IMR-90 (cell line): ENCODE data around the gene CLDN8. TPM values are rescaled to one million over a fixed set of nuclear protein-coding genes. Genes with fewer than 3 reads are reported as not detected.

Experiments
- ATAC-seq: fragments of 200-7000 bp; cut with Tn5 transposase; 2 replicates; pipeline ENCODE4 v1.9.1; 2020; ENCODE audit warnings: low read depth, mild to moderate bottlenecking, moderate library complexity
- BruUV-seq: library from RNA; stranded (reverse); fragments of 400-500 nt; replicated peaks from 2 replicates; lab custom pipeline; 2021; lab: Mats Ljungman, UMichigan
- CTCF ChIA-PET: fragments of 300-600 bp; formaldehyde crosslinking; extraction: SDS; loops from one replicate; lab custom pipeline; 2021; ENCODE audit warnings: antibody characterized with exemption; lab: Yijun Ruan, JAX
- POLR2A ChIA-PET: fragments of 300-600 bp; sonication (Branson Sonifier 250); formaldehyde crosslinking; loops from one replicate; lab custom pipeline; 2022; ENCODE audit warnings: antibody characterized with exemption; ENCODE audit not compliant: unreplicated experiment; lab: Charles Lee
- DNase-seq: peaks from one replicate; pipeline ENCODE4 v3.0.0; 2013
- H2AFZ ChIP-seq: replicated peaks from 2 replicates; pipeline ENCODE3; 2013; ENCODE audit warnings: low read length, mild to moderate bottlenecking; ENCODE audit not compliant: poor library complexity
- H2AK5ac ChIP-seq: 2 replicates; pipeline ENCODE4 v1.6.1; 2013; ENCODE audit warnings: low read depth, low read length, inconsistent platforms
- H2AK9ac ChIP-seq: replicated peaks from 2 replicates; pipeline ENCODE3; 2013; ENCODE audit warnings: mild to moderate bottlenecking, low read depth, low read length, moderate library complexity; ENCODE audit not compliant: poor library complexity
- H2BK120ac ChIP-seq: 2 replicates; pipeline ENCODE4 v1.6.1; 2013; ENCODE audit warnings: low read depth, low read length, inconsistent platforms
- H2BK15ac ChIP-seq: 3 replicates; pipeline ENCODE4 v1.6.1; 2013; ENCODE audit warnings: low read depth, low read length, inconsistent platforms
- H2BK20ac ChIP-seq: 2 replicates; pipeline ENCODE4 v1.6.1; 2013; ENCODE audit warnings: low read depth, mild to moderate bottlenecking, inconsistent platforms, low read length, moderate library complexity
- H2BK5ac ChIP-seq: 2 replicates; pipeline ENCODE4 v1.6.1; 2013; ENCODE audit warnings: mild to moderate bottlenecking, low read depth, low read length, inconsistent platforms; ENCODE audit not compliant: poor library complexity, severe bottlenecking
- H3K14ac ChIP-seq: replicated peaks from 2 replicates; pipeline ENCODE4 v1.6.1; 2013; ENCODE audit warnings: low read depth, low read length, inconsistent platforms
- H3K18ac ChIP-seq: 2 replicates; pipeline ENCODE4 v1.6.1; 2013; ENCODE audit warnings: low read depth, low read length, control low read depth
- H3K23ac ChIP-seq: 2 replicates; pipeline ENCODE4 v1.6.1; 2013; ENCODE audit warnings: low read depth, low read length, inconsistent platforms
- H3K27ac ChIP-seq: 2 replicates; pipeline ENCODE4 v1.5.1; 2013; ENCODE audit warnings: mild to moderate bottlenecking, control low read depth, low read length; ENCODE audit not compliant: insufficient read depth
- H3K27me3 ChIP-seq: 2 replicates; pipeline ENCODE4 v1.6.1; 2013; ENCODE audit warnings: low read length; ENCODE audit not compliant: control insufficient read depth, insufficient read depth
- H3K36me3 ChIP-seq: 2 replicates; pipeline ENCODE4 v1.6.1; 2013; ENCODE audit warnings: low read length, mixed read lengths; ENCODE audit not compliant: control insufficient read depth, insufficient read depth
- H3K4ac ChIP-seq: 2 replicates; pipeline ENCODE4 v1.6.1; 2013; ENCODE audit warnings: low read depth, low read length, inconsistent platforms
- H3K4me1 ChIP-seq: 2 replicates; pipeline ENCODE4 v1.6.1; 2013; ENCODE audit warnings: low read length, mixed read lengths; ENCODE audit not compliant: control insufficient read depth, insufficient read depth
- H3K4me2 ChIP-seq: 2 replicates; pipeline ENCODE4 v1.6.1; 2013; ENCODE audit warnings: low read depth, mild to moderate bottlenecking, control low read depth, low read length, moderate library complexity
- H3K4me3 ChIP-seq: 2 replicates; pipeline ENCODE4 v1.5.1; 2013; ENCODE audit warnings: low read depth, mild to moderate bottlenecking, control low read depth, low read length, moderate library complexity; ENCODE audit not compliant: insufficient read depth
- H3K56ac ChIP-seq: 2 replicates; pipeline ENCODE4 v1.6.1; 2013; ENCODE audit warnings: low read length, inconsistent platforms; ENCODE audit not compliant: insufficient read depth; ENCODE audit errors: extremely low read depth
- H3K79me1 ChIP-seq, 2 experiments: 2 replicates each; pipeline ENCODE4 v1.6.1; 2013; ENCODE audit warnings: low read length in 2 of 2, inconsistent platforms in 1 of 2, low read depth in 1 of 2
- H3K9ac ChIP-seq: 2 replicates; pipeline ENCODE4 v1.6.1; 2013; ENCODE audit warnings: low read depth, low read length, control low read depth
- H3K9me1 ChIP-seq: 2 replicates; pipeline ENCODE4 v1.6.1; 2013; ENCODE audit warnings: low read length, inconsistent platforms; ENCODE audit not compliant: insufficient read depth
- H3K9me3 ChIP-seq: 2 replicates; pipeline ENCODE4 v1.6.1; 2013; ENCODE audit warnings: low read length; ENCODE audit not compliant: control insufficient read depth, insufficient read depth
- H4K20me1 ChIP-seq: 2 replicates; pipeline ENCODE4 v1.6.1; 2013; ENCODE audit warnings: low read length, inconsistent platforms; ENCODE audit not compliant: insufficient read depth
- H4K5ac ChIP-seq: 2 replicates; pipeline ENCODE4 v1.6.1; 2013; ENCODE audit warnings: mild to moderate bottlenecking, low read depth, low read length, control low read depth
- H4K8ac ChIP-seq, 2 experiments: 2 replicates each; pipeline ENCODE4 v1.6.1; 2013; ENCODE audit warnings: low read depth in 2 of 2, low read length in 2 of 2, control low read depth in 1 of 2, inconsistent platforms in 1 of 2
- H4K91ac ChIP-seq: 2 replicates; pipeline ENCODE4 v1.6.1; 2013; ENCODE audit warnings: low read depth, low read length, inconsistent platforms; ENCODE audit not compliant: insufficient read depth
- MXI1 ChIP-seq: IDR thresholded peaks from 2 replicates; pipeline ENCODE4 v1.6.1; 2012; ENCODE audit warnings: low read depth, mild to moderate bottlenecking, low read length, moderate library complexity, borderline replicate concordance
- NFE2L2 ChIP-seq: fragments of 150-350 bp; IDR thresholded peaks from 2 replicates; pipeline ENCODE4 v1.6.1; 2016; ENCODE audit warnings: low read depth, mild to moderate bottlenecking, low read length
- RAD21 ChIP-seq: IDR thresholded peaks from 2 replicates; pipeline ENCODE4 v1.6.1; 2012; ENCODE audit warnings: low read length, improper control_type of control experiment
- RCOR1 ChIP-seq: IDR thresholded peaks from 2 replicates; pipeline ENCODE4 v1.6.1; 2012; ENCODE audit warnings: mild to moderate bottlenecking, low read length, improper control_type of control experiment; ENCODE audit not compliant: insufficient replicate concordance
- WGBS, 2 experiments: methylation state at CpG; one replicate each; pipeline versions ENCODE4 v1.1.5 to v1.1.7; 2013; ENCODE audit warnings: missing lambda C conversion rate in 2 of 2; ENCODE audit not compliant: insufficient read length in 1 of 2; ENCODE audit errors: extremely low coverage in 2 of 2; 5-methylcytosine and 5-hydroxymethylcytosine counted together
- dilution Hi-C: fragments of 300-500 bp; cut with HindIII; formaldehyde crosslinking; loops from one replicate; pipeline ENCODE4 v1.14.3; 2018; ENCODE audit warnings: low sequenced_read_pairs; ENCODE audit not compliant: unreplicated experiment
- in situ Hi-C: fragments of 300-500 bp; cut with MboI; formaldehyde crosslinking; loops from 3 replicates; pipeline ENCODE4 v1.14.3; 2019; ENCODE audit warnings: low sequenced_read_pairs, inconsistent platforms, mixed read lengths
- intact Hi-C: fragments of 100-400 bp; cut with micrococcal nuclease; formaldehyde crosslinking; loops from 2 replicates; pipeline ENCODE4 v1.10.0; 2022
- polyA plus RNA-seq, 3 experiments: library from polyadenylated mRNA; depleted of rRNA; stranded (reverse); fragments of >200 nt; gene quantifications; 2 replicates each; pipeline ENCODE4 v1.2.3, GENCODE V29; 2012; ENCODE audit warnings: low replicate concordance in 1 of 3
- total RNA-seq: library from RNA; depleted of rRNA; stranded (reverse); fragments of >200 nt; gene quantifications from 2 replicates; pipeline ENCODE4 v1.2.3, GENCODE V29; 2012; rRNA removed

CLDN8 gene
- total and polyA plus RNA-seq, 2 of the 4 experiments (the other 2 are of a cell fraction): not detected

GRCh38 chr21:30164796-30165195 is 51.1 kb downstream of the CLDN8 start:
- no peaks in the 10 kb centered on the region for H3K4me1 ChIP-seq
- no peak overlapping the region for H3K4me2 ChIP-seq
- dilution Hi-C loops (no loop called here), in situ Hi-C loops (no loop called here), intact Hi-C loops (no loop called here)
- H2AFZ ChIP-seq: no peak overlapping the region
- no peak overlapping the region for H3K18ac ChIP-seq
- H3K14ac ChIP-seq: no peak overlapping the region
- no peaks in the 10 kb centered on the region for H3K27me3 ChIP-seq
- BruUV-seq: no TSS peak
- no peak overlapping the region for H3K27ac ChIP-seq
- H3K9me3 ChIP-seq: peaks cover 8% of the 10 kb centered on the region
- no peak overlapping the region for H4K91ac ChIP-seq
- no peak overlapping the region for H3K4me3 ChIP-seq
- POLR2A ChIA-PET: no interaction called here
- no peaks in the 10 kb centered on the region for H3K79me1 ChIP-seq
- H3K4ac ChIP-seq: no peak overlapping the region
- H2AK9ac ChIP-seq: no peak overlapping the region
- no peak overlapping the region for H3K9ac ChIP-seq
- no peak overlapping the region for H2BK20ac ChIP-seq
- WGBS, 2 experiments: no CpG with 5 or more reads among the region's 1 CpG
- H2BK15ac ChIP-seq: no peak overlapping the region
- H4K5ac ChIP-seq: no peak overlapping the region
- no peaks in the 10 kb centered on the region for H3K36me3 ChIP-seq
- DNase-seq (no peak), ATAC-seq (no peak)
- no peaks in the 10 kb centered on the region for H3K9me1 ChIP-seq
- H2BK5ac ChIP-seq: no peak overlapping the region
- H3K23ac ChIP-seq: no peak overlapping the region
- TF ChIP-seq NFE2L2: no peak
- TF ChIP-seq MXI1: no peak
- no peak for TF ChIP-seq RAD21
- TF ChIP-seq RCOR1: no peak
- H4K8ac ChIP-seq: no peak overlapping the region
- CTCF ChIA-PET: no interaction called here
- H3K56ac ChIP-seq: no peak overlapping the region
- H2AK5ac ChIP-seq: no peak overlapping the region
- no peaks in the 10 kb centered on the region for H4K20me1 ChIP-seq
- H2BK120ac ChIP-seq: no peak overlapping the region

Other genes with a start within 250 kb of the CLDN8 start
- not detected in 2 replicates for gene CLDN17, start 49.3 kb downstream of the CLDN8 start, total RNA-seq
- gene CLDN17, start 49.3 kb downstream of the CLDN8 start, polyA plus RNA-seq (2012; rRNA removed): not detected in 2 replicates
- not detected in 2 replicates for gene KRTAP24-1, start 66.9 kb upstream of the CLDN8 start, total RNA-seq
- not detected in 2 replicates for gene KRTAP24-1, start 66.9 kb upstream of the CLDN8 start, polyA plus RNA-seq (2012; rRNA removed)
- gene KRTAP25-1, start 73.4 kb upstream of the CLDN8 start, total RNA-seq: not detected in 2 replicates
- not detected in 2 replicates for gene KRTAP25-1, start 73.4 kb upstream of the CLDN8 start, polyA plus RNA-seq (2012; rRNA removed)
- gene KRTAP26-1, start 104.2 kb upstream of the CLDN8 start, total RNA-seq: not detected in 2 replicates
- not detected in 2 replicates for gene KRTAP26-1, start 104.2 kb upstream of the CLDN8 start, polyA plus RNA-seq (2012; rRNA removed)
- gene KRTAP27-1, start 121.6 kb upstream of the CLDN8 start, total RNA-seq: not detected in 2 replicates
- not detected in 2 replicates for gene KRTAP27-1, start 121.6 kb upstream of the CLDN8 start, polyA plus RNA-seq (2012; rRNA removed)
- gene KRTAP23-1, start 132.5 kb upstream of the CLDN8 start, total RNA-seq: not detected in 2 replicates
- gene KRTAP23-1, start 132.5 kb upstream of the CLDN8 start, polyA plus RNA-seq (2012; rRNA removed): not detected in 2 replicates
- not detected in 2 replicates for gene KRTAP13-2, start 156.2 kb upstream of the CLDN8 start, total RNA-seq
- not detected in 2 replicates for gene KRTAP13-2, start 156.2 kb upstream of the CLDN8 start, polyA plus RNA-seq (2012; rRNA removed)
- not detected in 2 replicates for gene KRTAP13-1, start 179.9 kb upstream of the CLDN8 start, total RNA-seq
- not detected in 2 replicates for gene KRTAP13-1, start 179.9 kb upstream of the CLDN8 start, polyA plus RNA-seq (2012; rRNA removed)
- gene KRTAP13-3, start 209.8 kb upstream of the CLDN8 start, total RNA-seq: not detected in 2 replicates
- gene KRTAP13-3, start 209.8 kb upstream of the CLDN8 start, polyA plus RNA-seq (2012; rRNA removed): not detected in 2 replicates
- gene KRTAP13-4, start 214.1 kb upstream of the CLDN8 start, total RNA-seq: not detected in 2 replicates
- not detected in 2 replicates for gene KRTAP13-4, start 214.1 kb upstream of the CLDN8 start, polyA plus RNA-seq (2012; rRNA removed)
- gene KRTAP15-1, start 224.2 kb upstream of the CLDN8 start, total RNA-seq: not detected in 2 replicates
- not detected in 2 replicates for gene KRTAP15-1, start 224.2 kb upstream of the CLDN8 start, polyA plus RNA-seq (2012; rRNA removed)